ENCODE data around the gene HIRA.

The HIRA gene

DNA sequence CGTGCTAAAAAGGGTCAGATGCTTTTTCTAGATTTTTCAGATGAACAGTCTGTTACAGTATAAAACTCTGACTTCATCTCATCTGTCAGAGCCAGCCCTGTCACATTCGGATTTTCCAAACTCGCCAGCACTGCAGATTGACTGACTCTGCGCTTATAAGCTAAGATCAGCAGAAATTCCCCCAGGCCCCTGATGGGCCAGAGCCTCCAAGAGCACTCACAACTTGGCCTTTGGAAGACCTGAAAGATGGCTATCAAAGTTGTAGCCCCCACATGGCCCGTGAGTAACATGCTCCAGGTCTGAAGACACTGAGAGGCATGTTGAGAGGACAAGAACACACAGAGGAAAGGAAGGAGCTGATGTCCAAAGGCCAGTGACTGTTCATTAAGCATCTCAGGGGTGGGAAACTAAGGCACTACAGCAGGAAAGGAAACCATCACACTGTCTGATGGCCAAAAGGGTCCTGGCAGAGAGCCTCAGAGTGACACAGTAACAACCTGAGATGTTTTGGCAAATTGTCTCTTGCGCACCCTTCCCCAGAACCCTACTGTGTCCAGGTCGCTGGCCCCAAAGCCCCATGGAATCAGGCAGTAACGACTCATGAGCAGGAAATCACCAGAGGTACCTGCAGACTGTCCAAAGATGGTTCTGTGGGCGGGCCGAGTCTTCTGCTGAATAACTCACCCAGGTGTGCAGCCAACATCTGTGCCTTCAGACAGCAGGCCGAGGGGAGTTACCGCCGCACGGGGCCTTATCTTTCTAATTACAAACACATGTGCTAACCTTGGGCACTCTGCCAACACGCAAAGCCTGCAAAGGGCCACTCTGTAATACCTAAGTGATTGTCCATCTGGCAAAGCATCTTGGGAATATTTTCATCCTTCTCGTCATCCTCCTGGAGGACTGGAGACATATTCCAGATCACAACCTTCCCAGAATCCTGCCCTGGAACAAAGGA, 23.6 kb downstream of the HIRA start:
- peak; percentile 57 for DNase-seq

DNA sequence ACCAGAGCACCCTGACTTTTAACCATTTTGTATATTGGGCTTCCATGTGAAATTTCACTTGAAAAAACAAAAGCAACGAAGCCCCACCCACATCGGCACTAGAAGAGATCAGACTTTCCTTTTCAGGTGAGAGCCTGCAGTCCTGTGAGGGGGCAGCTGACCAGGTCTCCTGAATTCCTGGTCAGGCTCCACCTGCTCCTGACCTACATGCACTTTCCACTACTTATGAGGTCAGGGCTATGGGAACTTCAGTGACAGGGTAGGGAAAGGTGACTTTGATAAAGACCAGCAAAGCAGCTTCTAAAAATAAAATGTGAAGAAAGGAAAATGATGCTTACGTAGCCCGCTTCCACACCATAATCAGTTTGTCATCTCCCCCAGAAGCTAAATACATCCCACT, 24.7 kb downstream of the HIRA start:
- DNase-seq: no peak

DNA sequence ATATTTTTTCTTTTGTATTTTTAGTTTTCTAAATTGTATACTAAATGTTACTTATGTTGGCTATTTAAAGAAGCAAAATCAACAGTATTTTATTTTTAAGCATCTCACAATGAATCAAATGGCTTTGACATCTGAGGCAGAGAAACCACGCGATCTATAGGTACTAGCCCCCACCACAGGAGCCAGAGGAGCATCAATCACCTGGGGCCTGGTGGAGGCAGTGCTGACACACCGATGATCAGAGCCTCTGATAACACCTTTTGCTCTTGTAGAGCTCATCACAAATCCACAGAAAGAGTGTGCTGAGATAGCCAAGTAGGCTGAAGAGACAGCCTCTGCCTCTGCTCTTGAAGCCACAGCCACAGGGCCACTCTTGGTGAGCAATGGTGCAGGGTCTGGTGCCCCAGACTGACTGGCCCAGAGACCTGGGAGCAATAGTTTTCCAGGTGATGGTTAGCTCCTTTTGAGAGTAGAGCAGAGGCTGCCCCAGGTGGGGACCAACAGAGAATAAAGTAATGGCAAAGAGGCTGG, 25.2 kb downstream of the HIRA start:
- no peak for DNase-seq

DNA sequence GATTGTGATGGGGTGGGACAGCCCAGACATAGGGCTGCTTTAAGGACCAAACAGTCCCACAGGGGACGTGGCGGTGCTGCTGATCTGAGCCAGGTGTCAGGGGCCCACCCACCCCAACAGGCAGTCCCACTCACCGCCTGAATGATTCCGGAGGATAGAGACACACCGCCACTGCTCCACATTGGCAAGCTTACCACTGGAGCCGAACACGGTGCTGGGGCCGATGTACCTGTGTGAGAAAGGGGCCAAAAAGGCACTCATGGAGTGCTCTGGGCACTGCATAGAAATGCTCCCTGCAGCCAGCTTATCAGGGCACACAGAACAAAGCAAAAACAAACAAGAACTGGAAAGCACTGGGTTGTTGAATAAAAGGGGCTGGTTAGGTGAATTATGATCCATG, 25.9 kb downstream of the HIRA start:
- no peak for DNase-seq

DNA sequence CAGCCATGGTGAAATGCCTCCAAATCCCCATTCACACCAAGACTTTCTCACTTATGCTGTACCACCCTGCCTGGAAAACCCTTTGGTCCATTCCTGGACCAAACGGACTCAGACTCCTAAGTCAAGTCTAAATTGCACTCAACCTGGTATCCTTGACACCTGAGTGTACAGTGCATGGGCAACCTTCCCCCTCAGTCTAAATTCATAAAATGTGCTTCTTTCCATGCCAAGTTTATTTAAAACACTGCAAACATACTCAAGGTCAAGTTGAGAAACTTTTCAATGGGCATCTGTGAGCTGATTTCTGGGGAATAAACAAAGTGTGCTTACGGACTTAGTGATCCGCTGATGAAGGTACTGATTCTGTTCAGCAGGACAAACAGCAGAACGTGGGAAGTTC, 26.4 kb downstream of the HIRA start:
- DNase-seq: no peak

DNA sequence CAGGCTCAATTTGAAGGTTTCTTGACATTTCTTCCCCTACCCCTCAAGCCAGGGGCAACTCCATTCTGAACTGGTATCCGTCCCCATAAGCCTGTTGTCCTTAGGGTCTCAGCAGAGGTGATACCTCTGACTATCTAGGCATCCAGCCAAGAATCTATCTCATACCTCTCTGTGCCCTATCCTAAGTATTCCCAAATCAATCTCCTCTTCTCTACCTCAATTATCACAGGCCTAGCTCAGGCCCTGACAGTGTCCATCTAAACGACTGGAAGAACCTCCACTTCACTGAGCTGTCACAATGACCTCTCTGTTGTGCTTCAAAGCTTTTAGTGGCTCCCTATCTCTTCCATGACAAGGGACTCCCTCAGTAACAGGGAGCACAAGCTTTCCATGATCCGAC, 26.9 kb downstream of the HIRA start:
- no peak for DNase-seq

DNA sequence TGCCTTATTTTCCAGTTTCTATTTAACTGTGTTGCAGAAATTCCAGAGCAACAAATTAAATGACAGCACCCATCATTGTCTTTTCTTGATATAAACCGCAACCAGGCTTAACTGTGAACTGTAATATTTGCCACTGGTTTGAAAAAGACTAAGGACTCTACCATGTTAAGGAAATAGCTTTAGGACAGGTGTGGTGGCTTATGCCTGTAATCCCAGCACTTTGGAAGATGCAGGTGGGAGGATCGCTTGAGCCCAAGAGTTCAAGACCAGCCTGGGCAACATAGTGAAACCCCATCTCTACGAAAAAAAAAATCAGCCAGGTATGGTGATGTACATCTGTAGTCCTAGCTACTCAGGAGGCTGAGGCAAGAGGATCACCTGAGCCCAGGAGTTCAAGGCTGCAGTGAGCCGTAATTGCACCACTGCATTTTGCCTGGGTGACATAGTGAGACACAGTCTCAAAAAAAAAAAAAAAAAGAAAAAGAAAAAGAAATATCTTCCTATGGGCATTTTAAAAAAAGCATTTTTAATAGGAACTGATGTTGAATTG, 28.8 kb downstream of the HIRA start:
- no peak for DNase-seq

DNA sequence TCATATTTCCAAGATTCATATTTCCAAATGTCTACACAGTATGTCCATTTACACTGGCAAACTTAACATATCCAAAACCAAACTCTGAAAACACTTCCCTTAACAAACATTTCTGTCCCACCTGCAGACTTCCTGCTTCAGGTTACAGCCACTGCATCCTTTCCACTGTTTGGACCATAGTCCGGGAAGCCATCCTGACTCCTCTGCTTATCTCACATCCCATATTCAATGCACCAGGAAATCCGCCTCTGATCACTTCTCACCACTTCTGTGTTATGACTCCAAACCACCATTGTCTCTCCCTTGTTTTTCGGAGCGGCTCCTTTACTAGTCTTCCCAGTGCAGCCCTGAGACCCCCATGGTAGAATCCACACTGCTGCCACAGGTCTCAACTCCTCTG, 30.1 kb downstream of the HIRA start:
- no peak for DNase-seq

DNA sequence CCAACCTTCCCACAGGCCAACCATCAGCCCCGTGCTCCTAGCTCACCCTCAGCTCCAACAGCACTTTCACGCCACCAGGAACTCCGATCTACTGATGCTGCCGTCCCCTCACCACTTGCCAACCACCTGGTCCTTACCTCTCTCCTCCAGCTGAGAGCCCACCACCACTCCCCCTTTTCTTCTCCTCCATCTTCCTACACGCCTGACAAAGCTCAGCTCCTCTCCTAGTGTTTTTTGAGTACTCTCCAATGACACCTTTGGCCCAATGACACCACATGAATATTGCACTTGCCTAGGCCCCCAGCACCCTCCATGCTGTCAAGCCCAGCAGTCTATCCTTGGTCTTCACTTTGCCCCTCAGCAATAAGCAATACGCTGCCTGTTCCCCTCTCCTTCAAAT, 30.7 kb downstream of the HIRA start:
- DNase-seq: no peak

DNA sequence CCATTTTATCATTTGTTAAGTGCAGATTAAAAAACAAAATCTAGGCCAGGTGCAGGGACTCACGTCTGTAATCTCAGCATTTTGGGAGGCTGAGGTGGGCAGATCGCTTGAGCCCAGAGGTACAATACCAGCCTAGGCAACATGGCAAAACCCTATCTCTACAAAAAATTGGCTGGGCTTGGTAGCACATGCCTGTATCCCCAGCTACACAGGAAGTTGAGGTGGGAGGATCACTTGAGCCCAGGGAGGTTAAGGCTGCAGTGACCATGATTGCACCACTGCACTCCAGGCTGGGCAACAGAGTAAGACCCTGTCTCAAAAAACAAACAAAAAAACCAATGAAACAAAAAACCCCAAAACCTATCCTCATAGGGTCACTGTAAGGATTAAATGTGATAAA, 32.9 kb downstream of the HIRA start:
- DNase-seq: no peak

DNA sequence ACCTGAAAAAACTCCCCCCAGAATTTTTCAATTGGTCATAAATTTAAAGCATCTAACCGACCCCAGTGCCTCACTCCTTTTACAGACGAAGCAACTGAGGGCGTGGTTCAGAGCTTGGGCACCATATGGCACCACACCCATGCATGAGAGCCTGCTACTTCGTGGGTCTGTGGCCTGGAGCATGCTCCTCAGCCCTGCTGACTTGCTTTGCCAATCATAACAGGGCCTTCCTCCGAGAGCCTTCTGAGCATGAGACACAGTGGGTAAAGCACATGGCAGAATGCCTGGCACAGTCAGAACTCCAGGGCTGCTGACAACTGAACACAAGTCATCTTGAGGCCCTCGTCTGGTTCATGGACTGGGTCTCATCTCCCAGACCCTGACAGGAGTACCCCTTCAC, 33.3 kb downstream of the HIRA start:
- no peak for DNase-seq

DNA sequence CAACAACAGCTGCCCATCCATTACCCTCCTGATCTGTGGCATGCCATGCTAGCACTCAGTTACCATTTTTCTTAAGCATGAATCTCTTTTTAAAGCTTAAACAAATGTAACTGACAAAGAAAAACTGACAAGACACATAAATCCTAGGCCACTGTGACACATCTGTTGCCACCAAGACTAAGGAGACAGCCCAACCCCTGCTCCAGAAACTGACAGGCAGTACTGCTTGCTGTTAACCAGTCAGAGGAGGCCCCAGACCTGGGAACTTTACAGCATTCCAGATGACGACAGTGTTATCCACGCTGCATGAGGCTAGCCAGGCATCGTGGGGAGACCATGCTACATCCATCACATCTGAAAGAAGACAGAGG, 33.8 kb downstream of the HIRA start:
- DNase-seq: no peak

DNA sequence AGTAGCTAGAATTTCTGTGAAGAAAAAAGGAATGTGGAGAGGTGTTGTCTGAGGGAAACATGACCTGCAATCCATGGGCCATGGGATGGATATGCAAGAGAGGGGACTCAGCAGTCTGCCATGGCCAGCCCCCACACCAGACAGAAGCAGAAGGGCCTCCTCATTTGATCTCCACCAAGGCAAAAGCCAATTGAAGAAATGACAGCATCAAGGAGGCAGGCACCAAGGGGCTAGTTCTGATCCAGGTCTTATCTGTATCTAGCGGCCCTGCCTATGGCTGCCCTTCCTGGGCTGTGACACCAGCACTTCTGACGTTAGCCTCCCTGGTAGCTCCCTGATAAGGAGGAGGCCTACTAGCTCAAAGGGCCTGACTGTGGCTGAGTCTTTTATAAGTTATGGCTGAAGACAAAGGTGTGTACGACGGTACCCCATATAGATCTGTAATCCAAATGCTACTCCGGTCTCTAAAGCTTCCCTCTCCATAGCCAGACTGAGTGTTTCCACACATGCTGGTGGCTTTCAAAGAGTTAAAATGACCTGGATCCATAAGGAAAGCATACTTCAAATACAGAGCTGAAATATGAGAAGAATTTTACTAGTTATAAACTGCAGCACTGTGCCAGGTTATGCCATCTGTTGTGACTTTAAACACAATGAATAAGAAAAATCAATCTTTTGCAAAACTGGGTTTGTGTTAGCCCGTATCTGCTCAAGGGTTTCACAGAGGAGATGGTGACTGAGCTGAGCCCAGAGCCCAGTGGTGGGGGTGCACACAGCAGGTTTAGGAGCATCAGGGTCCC, 34.4 kb downstream of the HIRA start:
- no peak for DNase-seq

DNA sequence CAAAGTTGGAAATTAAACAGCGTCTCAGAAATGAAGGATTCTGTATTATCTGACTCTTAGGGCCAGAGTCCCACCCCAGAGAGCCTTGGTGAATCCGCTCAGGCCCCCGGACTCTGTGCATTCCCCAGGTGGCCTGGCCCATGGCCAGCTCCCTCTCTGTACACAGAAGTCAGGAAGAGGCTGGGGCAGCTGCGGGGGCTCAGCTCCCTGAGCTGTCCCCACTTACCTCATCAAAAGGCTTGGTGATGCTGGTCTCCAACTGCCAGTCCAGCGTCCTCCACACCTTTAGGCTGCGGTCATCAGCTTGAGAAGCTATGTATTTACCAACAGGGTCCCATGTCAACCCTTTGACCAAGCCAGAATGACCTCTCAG, 35.0 kb downstream of the HIRA start:
- DNase-seq: no peak

DNA sequence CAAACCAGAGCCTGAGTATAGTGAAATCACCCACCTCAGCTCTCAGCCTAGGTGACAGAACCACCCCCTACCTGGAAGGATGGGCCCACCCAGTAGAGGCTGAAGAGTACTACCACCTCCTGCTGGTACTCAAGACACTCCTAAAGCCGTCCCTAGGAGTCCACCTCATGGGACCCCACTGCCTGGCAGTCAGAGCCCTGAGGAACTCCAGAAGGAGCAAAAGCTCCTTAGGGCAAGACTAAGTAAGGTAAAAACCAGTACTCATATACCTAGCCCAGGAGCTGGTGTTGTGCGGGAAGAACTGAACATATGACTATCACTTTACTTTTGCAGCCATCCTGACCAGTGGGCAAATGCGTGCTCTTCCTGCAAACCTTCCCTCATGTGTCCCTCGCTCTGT, 36.3 kb downstream of the HIRA start:
- no peak for DNase-seq

DNA sequence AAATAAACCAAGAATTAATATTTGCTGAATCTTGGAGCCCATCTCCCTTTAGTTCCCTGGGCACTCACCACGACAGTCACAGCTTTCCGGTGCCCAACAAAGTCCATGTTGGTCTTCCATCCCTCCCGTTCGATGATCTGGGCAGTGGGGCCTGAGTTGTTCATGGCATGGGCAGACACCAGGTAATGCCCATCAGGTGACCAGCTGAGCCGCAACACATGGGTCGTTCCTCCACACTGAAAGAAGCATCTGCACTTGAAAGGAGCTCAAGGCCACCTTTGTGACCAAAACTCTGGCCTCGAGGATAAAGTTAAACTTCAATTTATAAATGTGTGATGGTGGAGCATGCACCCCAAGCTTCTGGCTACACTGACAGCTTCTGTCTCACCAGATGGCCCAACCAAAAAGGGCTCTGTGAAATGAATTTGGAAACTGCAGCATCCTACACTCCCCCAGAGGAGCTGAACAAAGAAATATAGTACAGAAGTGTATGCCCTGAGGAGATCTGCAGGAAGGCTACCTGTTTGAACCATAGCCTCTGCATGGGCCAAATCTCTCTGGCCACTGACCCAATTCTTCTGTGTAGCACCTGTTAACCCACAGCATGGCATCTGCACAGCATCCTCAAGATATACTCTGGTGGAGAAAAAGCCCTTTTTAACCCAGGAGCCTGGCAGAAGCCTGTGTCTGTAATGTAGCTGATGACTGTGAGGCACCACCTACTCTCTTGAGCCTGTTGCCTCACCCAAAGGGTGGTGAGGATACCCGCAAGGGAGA, 37.1 kb downstream of the HIRA start:
- DNase-seq: no peak

DNA sequence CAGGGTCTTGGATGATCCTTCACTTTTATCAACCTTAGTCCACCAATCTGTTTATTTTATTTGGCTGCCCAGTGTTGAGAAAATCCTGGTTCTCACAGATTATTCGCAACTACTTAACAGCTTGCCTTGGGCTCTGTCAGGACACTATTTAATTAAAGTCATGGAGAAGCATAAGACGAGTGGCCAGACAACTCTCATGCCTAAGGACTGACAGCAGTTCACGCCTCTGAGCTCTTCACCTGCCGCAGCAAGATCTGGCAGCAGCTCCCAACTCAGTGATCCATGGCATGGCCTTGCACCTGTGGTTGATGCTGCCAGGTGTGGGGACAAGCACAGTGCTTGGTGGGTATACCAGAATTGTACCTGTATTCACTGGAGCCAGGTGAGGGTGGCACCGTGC, 37.8 kb downstream of the HIRA start:
- DNase-seq: no peak

DNA sequence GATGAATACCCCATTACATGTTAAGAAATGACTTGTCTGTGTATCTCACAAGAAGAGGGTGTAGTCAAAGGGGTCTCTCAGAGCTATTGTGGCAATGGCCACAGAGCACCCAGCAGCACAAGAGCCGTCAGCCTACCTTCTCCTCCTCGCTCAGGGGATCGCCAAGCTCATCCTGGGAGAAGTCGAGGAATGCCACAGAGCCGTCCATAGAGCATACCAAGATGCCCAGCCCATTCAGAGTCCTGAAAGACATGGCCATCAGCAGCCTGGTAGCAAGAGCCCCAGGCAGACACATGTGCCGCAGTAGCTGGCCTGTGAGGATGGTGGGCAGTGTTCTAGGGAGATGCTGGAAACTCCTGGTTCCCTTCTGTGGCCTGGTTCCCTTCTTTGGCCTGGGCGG, 44.0 kb downstream of the HIRA start:
- no peak for DNase-seq

DNA sequence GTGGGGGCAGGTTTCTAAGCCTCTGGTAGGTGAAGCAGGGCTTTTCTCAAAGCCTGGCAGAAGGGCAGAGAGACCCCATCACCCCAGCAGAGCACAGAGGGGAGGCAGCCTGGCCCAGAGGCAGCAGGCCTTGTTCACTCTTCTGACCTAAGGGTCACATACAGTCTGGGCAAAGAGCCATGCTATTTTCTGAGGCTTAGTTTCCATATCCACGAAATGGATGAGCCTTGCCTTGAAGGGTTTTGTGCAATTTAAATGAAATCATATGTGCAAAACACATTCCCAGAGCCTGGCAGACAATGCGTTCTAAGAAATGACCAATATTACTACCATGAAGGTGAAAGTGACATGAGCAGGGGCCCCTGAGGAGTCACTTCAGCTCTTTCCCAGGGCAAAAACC, 44.5 kb downstream of the HIRA start:
- DNase-seq: no peak

DNA sequence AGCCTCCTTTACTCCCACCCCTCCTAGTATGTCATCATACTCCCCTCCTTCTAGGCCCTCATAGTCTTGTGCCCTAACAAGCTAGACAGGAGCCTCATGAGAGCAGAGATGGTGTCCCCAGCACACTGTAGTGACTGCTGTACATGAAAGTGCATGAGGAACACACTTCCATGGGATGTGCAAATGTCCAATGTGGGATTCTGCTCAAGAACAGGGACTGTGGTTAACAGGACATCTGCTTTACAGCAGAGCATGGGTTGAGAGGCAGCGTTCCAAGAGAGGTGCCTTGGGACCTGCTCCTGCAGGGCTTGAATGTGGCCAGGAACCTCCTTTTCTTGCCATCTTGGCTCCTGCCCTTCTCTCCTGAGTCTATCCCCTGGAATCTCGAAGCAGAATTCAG, 45.3 kb downstream of the HIRA start:
- DNase-seq: no peak

DNA sequence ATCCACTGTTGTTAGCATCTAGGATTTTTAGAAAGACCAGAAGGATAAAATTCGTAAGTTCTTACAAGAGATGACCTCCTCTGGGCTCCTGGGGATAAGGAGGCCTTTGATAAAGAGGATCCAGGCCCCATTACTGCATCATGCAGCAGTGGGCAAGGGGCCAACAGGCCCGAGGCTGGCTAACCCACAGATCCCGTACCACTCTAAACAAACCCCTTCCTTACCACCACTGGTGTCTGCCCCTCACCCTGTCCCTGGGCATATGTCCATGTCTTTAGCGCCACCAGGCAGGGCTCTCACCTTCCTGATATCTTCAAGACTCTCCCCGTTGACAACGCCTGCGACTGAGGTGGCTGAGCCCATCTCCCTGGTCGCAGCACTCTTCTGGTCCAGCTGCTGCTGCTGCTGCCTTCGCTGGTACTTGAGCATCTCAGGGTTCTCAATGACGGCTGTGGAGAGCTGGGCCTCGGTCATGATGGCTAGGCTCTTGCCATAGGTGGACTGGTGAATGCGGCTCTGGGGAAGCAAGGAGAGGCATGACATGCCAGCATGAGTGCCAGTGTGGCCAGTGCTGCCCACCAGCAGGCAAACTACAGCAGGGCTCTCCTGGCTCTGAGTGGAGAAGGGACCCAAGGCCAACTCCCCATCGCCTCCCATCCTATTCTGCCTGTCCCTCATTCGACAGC, 46.2 kb downstream of the HIRA start:
- DNase-seq: no peak

DNA sequence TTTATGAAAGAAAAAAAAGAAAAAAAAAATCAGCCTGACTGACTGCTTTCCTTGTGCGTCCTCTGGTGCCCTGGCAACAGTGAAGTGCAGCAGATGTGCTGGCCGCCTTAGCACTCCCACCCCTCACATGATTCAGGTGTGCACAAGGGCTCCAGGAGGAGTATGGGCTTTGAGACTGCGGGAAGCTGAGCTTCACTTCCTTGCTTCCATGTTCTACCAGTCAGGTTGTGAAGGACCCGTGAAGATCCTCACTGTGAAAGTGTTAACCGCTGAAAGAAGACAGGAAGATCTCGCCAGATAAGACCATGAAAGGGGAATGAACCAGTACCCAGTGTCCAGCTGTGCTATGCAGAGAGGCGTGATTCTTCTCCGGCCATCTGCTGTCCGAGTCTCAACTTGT, 48.2 kb downstream of the HIRA start:
- no peak for DNase-seq
